NCI-H748 (cell line): ENCODE measurements around the gene SIRPA.
"Not testable (repeated sequence)": the region's sequence is repeated elsewhere in the genome, so short reads cannot be mapped to it uniquely, and the experiment has no call there.

ENCODE experiments used
- DNase-seq: peaks from one replicate; lab custom pipeline; 2025; ENCODE audit not compliant: unreplicated experiment; lab: John Stamatoyannopoulos, UW

Gene SIRPA

GRCh38 chr20:1906361-1907051, 11.3 kb downstream of the SIRPA start:
- DNase-seq, result no peak

- DNase-seq, result no peak
These were observed 12.4 kb downstream of the SIRPA start for GRCh38 chr20:1907586-1907985.

- DNase-seq, result no peak
These were observed 13.0 kb downstream of the SIRPA start for GRCh38 chr20:1908191-1908590.

GRCh38 chr20:1909097-1909496, 13.9 kb downstream of the SIRPA start:
- DNase-seq, result no peak

- DNase-seq, result no peak
These were observed 16.3 kb downstream of the SIRPA start for GRCh38 chr20:1911536-1911935.

- no peak for DNase-seq
These were observed 16.8 kb downstream of the SIRPA start for GRCh38 chr20:1912053-1912452.

GRCh38 chr20:1912646-1913045, 17.4 kb downstream of the SIRPA start:
- no peak for DNase-seq

GRCh38 chr20:1915233-1915632, 20.0 kb downstream of the SIRPA start:
- DNase-seq, result not testable (repeated sequence)

- no peak for DNase-seq
These were observed 20.5 kb downstream of the SIRPA start for GRCh38 chr20:1915725-1916124.

- no peak for DNase-seq
These were observed 22.6 kb downstream of the SIRPA start for GRCh38 chr20:1917786-1918185.

GRCh38 chr20:1918491-1919165, 23.4 kb downstream of the SIRPA start:
- no peak for DNase-seq

- DNase-seq, result no peak
These were observed 25.0 kb downstream of the SIRPA start for GRCh38 chr20:1920252-1920651.

GRCh38 chr20:1920826-1921225, 25.6 kb downstream of the SIRPA start:
- no peak for DNase-seq

GRCh38 chr20:1921985-1922384, 26.8 kb downstream of the SIRPA start:
- not testable (repeated sequence) for DNase-seq

GRCh38 chr20:1922786-1923185, 27.6 kb downstream of the SIRPA start:
- DNase-seq, result no peak

GRCh38 chr20:1924910-1925861, 30.0 kb downstream of the SIRPA start:
- DNase-seq, result peak; percentile 20

- no peak for DNase-seq
These were observed 31.0 kb downstream of the SIRPA start for GRCh38 chr20:1926237-1926636.

- no peak for DNase-seq
These were observed 32.0 kb downstream of the SIRPA start for GRCh38 chr20:1927217-1927616.

GRCh38 chr20:1928154-1928553, 32.9 kb downstream of the SIRPA start:
- no peak for DNase-seq

GRCh38 chr20:1928782-1929181, 33.6 kb downstream of the SIRPA start:
- no peak for DNase-seq

- no peak for DNase-seq
These were observed 34.3 kb downstream of the SIRPA start for GRCh38 chr20:1929460-1929859.

GRCh38 chr20:1930165-1930564, 35.0 kb downstream of the SIRPA start:
- DNase-seq, result peak; percentile 24
